Gastrocnemius medialis (tissue), 4 donors: ENCODE data around the gene POR. TPM values are rescaled to one million over a fixed set of nuclear protein-coding genes. Genes with fewer than 3 reads are reported as not detected.

Source experiments
- ATAC-seq, 2 donors: fragments of 150-250 bp; one replicate each; pipeline ENCODE4 v1.9.1; 2016
- DNase-seq, 2 donors: peaks; one replicate each; pipeline ENCODE4 v3.0.0-alpha.2; 2019
- H3K27ac ChIP-seq, 4 donors: fragments of 200-600 bp; sonication (generic); 1 replicate in 1 of 4; 2 replicates in 3 of 4; pipeline ENCODE4 v1.5.1; 2016 to 2018; ENCODE audit warnings: mild to moderate bottlenecking in 2 of 4, moderate library complexity in 1 of 4
- H3K27me3 ChIP-seq, 3 donors: fragments of 200-600 bp; sonication (generic) in 2 of 3; 1 replicate in 1 of 3; 2 replicates in 2 of 3; pipeline versions ENCODE4 v1.5.1 to v1.6.0; 2016 to 2019; ENCODE audit warnings: mild to moderate bottlenecking in 1 of 3, moderate library complexity in 1 of 3
- H3K36me3 ChIP-seq, 2 donors: fragments of 200-600 bp; sonication (generic) in 1 of 2; one replicate each; pipeline ENCODE4 v1.5.1; 2017 to 2018
- H3K4me1 ChIP-seq, 2 donors: fragments of 200-600 bp; sonication (generic) in 1 of 2; one replicate each; pipeline ENCODE4 v1.5.1; 2016 to 2017; ENCODE audit warnings: mild to moderate bottlenecking in 2 of 2
- H3K4me3 ChIP-seq, 4 donors: fragments of 200-600 bp; sonication (generic) in 3 of 4; 1 replicate in 1 of 4; 2 replicates in 3 of 4; pipeline ENCODE4 v1.5.1; 2016 to 2019; ENCODE audit warnings: mild to moderate bottlenecking in 2 of 4
- H3K9me3 ChIP-seq, 3 donors: fragments of 200-600 bp; sonication (generic) in 2 of 3; 1 replicate in 1 of 3; 2 replicates in 2 of 3; pipeline ENCODE4 v1.5.1; 2016 to 2019
- POLR2A ChIP-seq, 2 donors: fragments of 450-650 bp; IDR thresholded peaks; one replicate each; pipeline ENCODE4 v1.6.1; 2017; ENCODE audit warnings: antibody characterized with exemption in 2 of 2, mild to moderate bottlenecking in 2 of 2, moderate library complexity in 2 of 2
- in situ Hi-C, 4 donors: fragments of 200-750 bp; cut with MboI; loops; one replicate each; pipeline versions ENCODE4 v1.15.0 to v1.8.0; 2017; ENCODE audit warnings: low sequenced_read_pairs in 4 of 4
- intact Hi-C: fragments of 100-400 bp; cut with DNase I; formaldehyde crosslinking; loops from one replicate; pipeline ENCODE4 v1.15.1; 2023; ENCODE audit warnings: low total_unique reads
- total RNA-seq, 4 donors: library from RNA; depleted of rRNA; stranded (reverse); fragments of >200 nt; gene quantifications; one replicate each; pipeline versions ENCODE4 v1.1.0 to v1.2.3, GENCODE V29; 2016
- TF ChIP-seq, protein P1 (sequence below), 5 experiments: fragments of 450-650 bp in 3 of 5; fragments of 200-600 bp in 2 of 5; sonication (generic) in 2 of 5; IDR thresholded peaks in 4 of 5; conservative IDR thresholded peaks in 1 of 5; 1 replicate in 4 of 5; 2 replicates in 1 of 5; pipeline ENCODE4 v1.5.1; 2016 to 2019; ENCODE audit warnings: antibody characterized with exemption in 5 of 5, mild to moderate bottlenecking in 3 of 5, moderate library complexity in 3 of 5

Gene POR
- total RNA-seq, 4 donors from 2014 or later: 85.7 to 218 (median 115) TPM

DNA sequence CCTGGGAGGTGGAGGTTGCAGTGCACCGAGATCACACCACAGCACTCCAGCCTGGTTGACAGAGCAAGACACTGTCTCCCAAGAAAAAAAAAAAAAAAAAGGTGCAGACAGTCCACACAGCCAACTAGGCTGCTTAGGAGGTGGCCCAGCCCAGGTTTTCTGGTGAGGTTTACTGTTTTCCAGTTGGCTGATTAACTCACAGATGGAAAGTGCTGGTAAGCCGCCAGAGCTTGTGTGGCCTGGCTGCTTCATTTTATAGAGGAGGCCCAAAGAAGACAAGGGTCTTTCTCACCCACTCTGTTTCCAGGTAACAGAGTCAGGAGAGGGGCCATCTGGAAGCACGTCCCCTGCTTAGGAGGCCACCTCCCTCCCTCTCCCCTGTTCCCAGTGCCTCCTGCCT is 29.9 kb upstream of the POR start:
- TF ChIP-seq, protein P1, sequence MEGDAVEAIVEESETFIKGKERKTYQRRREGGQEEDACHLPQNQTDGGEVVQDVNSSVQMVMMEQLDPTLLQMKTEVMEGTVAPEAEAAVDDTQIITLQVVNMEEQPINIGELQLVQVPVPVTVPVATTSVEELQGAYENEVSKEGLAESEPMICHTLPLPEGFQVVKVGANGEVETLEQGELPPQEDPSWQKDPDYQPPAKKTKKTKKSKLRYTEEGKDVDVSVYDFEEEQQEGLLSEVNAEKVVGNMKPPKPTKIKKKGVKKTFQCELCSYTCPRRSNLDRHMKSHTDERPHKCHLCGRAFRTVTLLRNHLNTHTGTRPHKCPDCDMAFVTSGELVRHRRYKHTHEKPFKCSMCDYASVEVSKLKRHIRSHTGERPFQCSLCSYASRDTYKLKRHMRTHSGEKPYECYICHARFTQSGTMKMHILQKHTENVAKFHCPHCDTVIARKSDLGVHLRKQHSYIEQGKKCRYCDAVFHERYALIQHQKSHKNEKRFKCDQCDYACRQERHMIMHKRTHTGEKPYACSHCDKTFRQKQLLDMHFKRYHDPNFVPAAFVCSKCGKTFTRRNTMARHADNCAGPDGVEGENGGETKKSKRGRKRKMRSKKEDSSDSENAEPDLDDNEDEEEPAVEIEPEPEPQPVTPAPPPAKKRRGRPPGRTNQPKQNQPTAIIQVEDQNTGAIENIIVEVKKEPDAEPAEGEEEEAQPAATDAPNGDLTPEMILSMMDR (IDR thresholded peaks at IDR 0.05 in 4 of 5, conservative IDR thresholded peaks at IDR 0.05 in 1 of 5): no peak
- in situ Hi-C loops (no loop called here), intact Hi-C loops (no loop called here)
- H3K9me3 ChIP-seq: no peaks in the 10 kb centered on the region
- no peak for ATAC-seq
- no peak overlapping the region for H3K27ac ChIP-seq
- peaks cover 3 to 11% of the 10 kb centered on the region in 2 donors for H3K4me1 ChIP-seq
- no peaks in the 10 kb centered on the region for H3K27me3 ChIP-seq
- H3K4me3 ChIP-seq: no peak overlapping the region
- H3K36me3 ChIP-seq: peaks cover 0 to 59% of the 10 kb centered on the region in 2 donors
- no peak for DNase-seq

DNA sequence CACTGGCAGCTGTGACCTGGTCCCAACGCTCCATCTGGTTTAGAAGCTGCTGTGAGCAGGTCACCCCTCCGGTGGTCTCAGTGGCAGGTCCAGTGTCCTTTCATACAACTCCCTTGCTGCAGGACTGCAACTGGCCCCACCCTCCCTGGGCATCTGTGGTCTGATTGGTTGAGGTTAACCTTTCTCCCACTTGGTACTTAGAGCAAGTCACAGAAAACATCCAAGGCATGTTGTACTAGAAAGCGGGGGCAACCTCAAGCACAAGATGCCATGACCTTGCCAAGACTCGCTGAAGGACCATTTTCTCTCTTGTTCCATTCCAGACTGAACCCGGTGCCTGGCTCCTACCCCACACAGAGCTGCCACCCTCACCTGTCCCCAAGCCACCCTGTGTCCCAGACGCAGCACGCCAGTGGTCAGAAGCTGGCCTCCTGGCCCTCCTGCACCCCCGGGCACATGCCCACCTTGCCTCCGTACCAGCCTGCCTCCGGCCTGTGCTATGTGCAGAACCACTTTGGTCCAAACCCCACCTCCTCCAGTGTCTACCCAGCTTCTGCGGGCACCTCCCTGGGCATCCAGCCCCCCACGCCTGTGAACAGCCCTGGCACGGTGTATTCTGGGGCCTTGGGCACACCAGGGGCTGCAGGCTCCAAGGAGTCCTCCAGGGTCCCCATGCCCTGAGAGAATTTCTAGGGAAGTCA is 27.1 kb upstream of the POR start:
- peak overlapping the region in 2 of 4 donors; percentile 14 to 40 for H3K27ac ChIP-seq
- H3K27me3 ChIP-seq: no peaks in the 10 kb centered on the region
- in situ Hi-C loops (no loop called here), intact Hi-C loops (no loop called here)
- no peak overlapping the region for H3K4me3 ChIP-seq
- DNase-seq: no peak
- no peak for TF ChIP-seq POLR2A (IDR thresholded peaks at IDR 0.05)
- TF ChIP-seq, protein P1 (IDR thresholded peaks at IDR 0.05 in 4 of 5, conservative IDR thresholded peaks at IDR 0.05 in 1 of 5): no peak
- ATAC-seq: no peak
- peaks cover 0 to 7% of the 10 kb centered on the region in 2 donors for H3K4me1 ChIP-seq
- peaks cover 0 to 41% of the 10 kb centered on the region in 2 donors for H3K36me3 ChIP-seq
- H3K9me3 ChIP-seq: no peaks in the 10 kb centered on the region

DNA sequence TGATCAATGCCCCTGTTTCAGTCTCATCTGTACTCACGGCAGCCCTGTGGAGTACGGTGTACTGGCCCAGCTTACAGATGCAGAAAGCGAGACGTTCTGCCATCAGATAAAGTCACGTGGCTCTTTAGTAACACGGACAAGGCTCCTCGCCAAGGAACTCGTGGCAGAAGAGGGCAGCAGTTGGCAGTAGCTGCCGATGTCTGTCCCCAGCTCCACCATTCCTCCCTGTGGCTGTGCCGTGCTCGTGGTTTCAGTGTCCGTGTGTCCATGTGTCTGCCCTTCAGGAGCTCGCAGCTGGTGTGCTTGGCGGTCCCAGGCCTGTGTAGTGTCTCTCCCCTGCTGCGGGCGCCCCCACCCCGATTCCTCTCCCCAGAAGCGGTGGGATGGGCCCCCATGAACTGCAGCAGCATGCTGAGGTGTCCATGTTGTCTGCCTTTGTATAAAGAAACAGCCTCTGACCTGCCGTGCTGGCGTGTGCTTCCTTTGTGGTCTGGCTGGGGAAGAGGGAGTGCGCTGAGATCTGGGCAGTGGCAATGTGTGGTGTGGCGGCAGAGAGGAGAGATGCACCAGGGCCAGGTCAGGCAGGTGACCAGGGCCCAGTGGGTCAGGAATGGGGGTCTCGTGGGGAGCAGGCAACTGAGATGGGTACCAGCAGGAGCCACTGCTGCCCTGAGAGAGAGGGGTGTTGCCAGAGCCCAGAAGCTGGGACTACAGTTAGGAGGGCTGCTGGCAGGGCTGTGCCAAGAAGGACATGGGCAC is 26.3 kb upstream of the POR start:
- DNase-seq: peak; percentile 63 to 77

DNA sequence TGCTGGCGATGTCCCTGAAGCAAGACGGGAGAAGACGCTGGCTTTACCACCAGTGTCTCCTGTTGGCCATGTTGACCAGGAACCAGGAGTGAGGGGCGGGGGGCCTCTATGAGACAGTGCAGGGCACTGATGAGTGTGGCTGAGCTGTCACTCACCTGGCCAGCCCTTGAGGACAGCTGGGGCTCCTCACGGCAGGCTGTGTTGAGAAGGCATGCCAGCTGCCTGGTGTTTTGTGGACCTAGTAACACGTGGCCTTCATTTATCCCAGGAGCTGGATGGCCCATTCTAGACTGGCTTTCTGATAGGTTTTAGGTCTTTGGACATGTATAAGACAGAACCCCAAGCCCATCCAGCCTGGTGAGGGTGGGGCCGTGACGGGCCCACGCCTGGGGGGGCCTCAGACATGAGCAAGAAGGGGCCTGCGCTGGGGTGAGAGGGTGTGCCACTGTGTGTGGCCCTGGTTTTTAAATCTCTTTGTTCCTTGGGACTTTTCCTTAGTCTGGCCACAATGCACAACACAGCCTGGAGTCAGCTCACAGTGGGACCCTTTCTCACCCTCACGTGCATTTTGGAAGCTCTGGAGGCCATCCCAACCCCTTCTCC is 25.6 kb upstream of the POR start:
- intact Hi-C loops (no loop called here), in situ Hi-C loops (no loop called here)
- Histone ChIP-seq H3K4me1 (peaks cover 0 to 7% of the 10 kb centered on the region in 2 donors), H3K36me3 (peaks cover 0 to 26% of the 10 kb centered on the region in 2 donors), H3K4me3 (no peak overlapping the region), H3K9me3 (no peaks in the 10 kb centered on the region), H3K27ac (peak overlapping the region in 2 of 4 donors; percentile 37 to 63), H3K27me3 (no peaks in the 10 kb centered on the region)
- no peak for DNase-seq
- ATAC-seq: peak in 1 of 2 donors; percentile 15
- no peak for TF ChIP-seq POLR2A (IDR thresholded peaks at IDR 0.05)
- TF ChIP-seq, protein P1 (IDR thresholded peaks at IDR 0.05 in 4 of 5, conservative IDR thresholded peaks at IDR 0.05 in 1 of 5): no peak

More for the DNA sequence above, 26.3 kb upstream of the POR start:
- H3K4me1 ChIP-seq: peaks cover 0 to 7% of the 10 kb centered on the region in 2 donors
- in situ Hi-C loops (no loop called here), intact Hi-C loops (no loop called here)
- H3K27me3 ChIP-seq: no peaks in the 10 kb centered on the region
- H3K27ac ChIP-seq: peak overlapping the region; percentile 37 to 76 (median 63)
- H3K36me3 ChIP-seq: peaks cover 0 to 33% of the 10 kb centered on the region in 2 donors
- peak; percentile 92 to 94 for ATAC-seq
- no peak overlapping the region for H3K4me3 ChIP-seq
- TF ChIP-seq, protein P1 (IDR thresholded peaks at IDR 0.05 in 4 of 5, conservative IDR thresholded peaks at IDR 0.05 in 1 of 5): no peak
- no peak for TF ChIP-seq POLR2A (IDR thresholded peaks at IDR 0.05)
- H3K9me3 ChIP-seq: no peaks in the 10 kb centered on the region
